Transverse colon (tissue), 4 donors: ENCODE data around the gene FXN.

ENCODE experiments used
- CTCF ChIP-seq, 5 experiments: fragments of 200-600 bp in 3 of 5; fragments of 450-650 bp in 2 of 5; sonication (generic) in 3 of 5; IDR thresholded peaks; 1 replicate in 2 of 5; 2 replicates in 3 of 5; pipeline ENCODE4 v1.5.1; 2016 to 2017; ENCODE audit warnings: antibody characterized with exemption in 5 of 5, inconsistent platforms in 3 of 5, mild to moderate bottlenecking in 2 of 5, moderate library complexity in 1 of 5
- EP300 ChIP-seq: sonication (generic); formaldehyde crosslinking; IDR thresholded peaks from one replicate; pipeline ENCODE4 v1.6.1; 2017; ENCODE audit warnings: antibody characterized with exemption, low read depth
- POLR2A ChIP-seq: fragments of 450-650 bp; IDR thresholded peaks from one replicate; pipeline ENCODE4 v1.6.1; 2016; ENCODE audit warnings: antibody characterized with exemption, mild to moderate bottlenecking, moderate library complexity
- POLR2AphosphoS5 ChIP-seq, 3 donors: sonication (generic); formaldehyde crosslinking; IDR thresholded peaks; one replicate each; pipeline ENCODE4 v1.6.1; 2016; ENCODE audit warnings: antibody characterized with exemption in 3 of 3

- no peak for TF ChIP-seq CTCF (IDR thresholded peaks at IDR 0.05)
- no peak for TF ChIP-seq EP300
- no peak for TF ChIP-seq POLR2AphosphoS5 (IDR thresholded peaks at IDR 0.05)
- no peak for TF ChIP-seq POLR2A
Observed at GRCh38 chr9:69083321-69083720, 47.8 kb downstream of the FXN start.
